ENCODE measurements around the gene ADGRB2. TPM values are rescaled to one million over a fixed set of nuclear protein-coding genes. Genes with fewer than 3 reads are reported as not detected.

ADGRB2 gene
- 7.9 and 11.3 TPM in 2 replicates for total RNA-seq (ENCODE audit: low replicate concordance)

- no peak for DNase-seq (ENCODE audit: low read depth)
- peak; percentile 6 for TF ChIP-seq CTCF (IDR thresholded peaks at IDR 0.05; ENCODE audit: insufficient read depth, low read length)
- H3K4me3 ChIP-seq (ENCODE audit: low read depth, low read length), result peak within 1 kb of the TSS; percentile 67
Observed at GRCh38 chr1:31764312-31765040, at the start of gene ADGRB2. ADGRB2 (minus strand) TSS chr1:31764340; CDS start chr1:31757221, 7,119 bp downstream.

- H3K4me3 ChIP-seq (ENCODE audit: low read depth, low read length), result no peak overlapping the region
- DNase-seq (ENCODE audit: low read depth), result no peak
- TF ChIP-seq CTCF (IDR thresholded peaks at IDR 0.05; ENCODE audit: insufficient read depth, low read length), result no peak
Observed at GRCh38 chr1:31812158-31812829, 48.2 kb upstream of the ADGRB2 start.

GRCh38 chr1:31811605-31812004 is 47.5 kb upstream of the ADGRB2 start:
- peak; percentile 40 for DNase-seq (ENCODE audit: low read depth)
- TF ChIP-seq CTCF (IDR thresholded peaks at IDR 0.05; ENCODE audit: insufficient read depth, low read length), result no peak
- no peak overlapping the region for H3K4me3 ChIP-seq (ENCODE audit: low read depth, low read length)

GRCh38 chr1:31809698-31810097 is 45.6 kb upstream of the ADGRB2 start:
- no peak overlapping the region for H3K4me3 ChIP-seq (ENCODE audit: low read depth, low read length)
- no peak for TF ChIP-seq CTCF (IDR thresholded peaks at IDR 0.05; ENCODE audit: insufficient read depth, low read length)
- no peak for DNase-seq (ENCODE audit: low read depth)

GRCh38 chr1:31807273-31808048 is 43.3 kb upstream of the ADGRB2 start:
- TF ChIP-seq CTCF (IDR thresholded peaks at IDR 0.05; ENCODE audit: insufficient read depth, low read length), result no peak
- no peak overlapping the region for H3K4me3 ChIP-seq (ENCODE audit: low read depth, low read length)
- DNase-seq (ENCODE audit: low read depth), result no peak

- TF ChIP-seq CTCF (IDR thresholded peaks at IDR 0.05; ENCODE audit: insufficient read depth, low read length), result no peak
- H3K4me3 ChIP-seq (ENCODE audit: low read depth, low read length), result no peak overlapping the region
- no peak for DNase-seq (ENCODE audit: low read depth)
Observed at GRCh38 chr1:31805318-31805717, 41.2 kb upstream of the ADGRB2 start.
